Liver (tissue), 9 donors: ENCODE results near the gene SFXN5. TPM values are rescaled to one million over a fixed set of nuclear protein-coding genes. Genes with fewer than 3 reads are reported as not detected.

Experiments
- DNase-seq: peaks from one replicate; pipeline ENCODE4 v3.0.0-alpha.2; 2017; ENCODE audit warnings: low spot score
- H3K27ac ChIP-seq, 2 donors: one replicate each; pipeline ENCODE4 v1.7.0; 2013; ENCODE audit warnings: inconsistent platforms in 2 of 2, low read length in 2 of 2, control low read depth in 1 of 2, low read depth in 1 of 2, mild to moderate bottlenecking in 1 of 2
- H3K27me3 ChIP-seq, 4 donors: one replicate each; pipeline versions ENCODE4 v1.6.1 to v1.7.0; 2013; ENCODE audit warnings: low read length in 3 of 4, inconsistent platforms in 1 of 4, mild to moderate bottlenecking in 1 of 4, moderate library complexity in 1 of 4; ENCODE audit not compliant: control insufficient read depth in 4 of 4, insufficient read depth in 4 of 4
- H3K36me3 ChIP-seq, 4 donors: one replicate each; pipeline versions ENCODE4 v1.6.1 to v1.7.0; 2013; ENCODE audit warnings: low read length in 3 of 4, mild to moderate bottlenecking in 3 of 4, low read depth in 1 of 4, moderate library complexity in 1 of 4; ENCODE audit not compliant: control insufficient read depth in 4 of 4, insufficient read depth in 3 of 4
- H3K4me1 ChIP-seq, 4 donors: one replicate each; pipeline versions ENCODE4 v1.6.1 to v1.7.0; 2013; ENCODE audit warnings: low read length in 3 of 4, mild to moderate bottlenecking in 3 of 4, moderate library complexity in 1 of 4; ENCODE audit not compliant: control insufficient read depth in 4 of 4, insufficient read depth in 4 of 4
- H3K4me3 ChIP-seq, 3 donors: one replicate each; pipeline versions ENCODE4 v1.6.1 to v1.7.0; 2013; ENCODE audit warnings: low read length in 3 of 3, control low read depth in 1 of 3, low read depth in 1 of 3, mild to moderate bottlenecking in 1 of 3
- H3K9ac ChIP-seq, 2 donors: one replicate each; pipeline ENCODE4 v1.7.0; 2013; ENCODE audit warnings: low read length in 2 of 2, mild to moderate bottlenecking in 2 of 2, moderate library complexity in 2 of 2, control low read depth in 1 of 2, low read depth in 1 of 2
- H3K9me3 ChIP-seq, 4 donors: one replicate each; pipeline versions ENCODE4 v1.6.1 to v1.7.0; 2013; ENCODE audit warnings: low read length in 3 of 4; ENCODE audit not compliant: control insufficient read depth in 4 of 4
- EGR1 ChIP-seq, 2 donors: IDR thresholded peaks; 2 replicates each; pipeline ENCODE4 v1.6.1; 2016 to 2018; ENCODE audit warnings: antibody characterized with exemption in 2 of 2, low read depth in 2 of 2
- FOXA1 ChIP-seq: IDR thresholded peaks from 2 replicates; pipeline ENCODE4 v1.6.1; 2016; ENCODE audit warnings: antibody characterized with exemption
- FOXA2 ChIP-seq: IDR thresholded peaks from 2 replicates; pipeline ENCODE4 v1.6.1; 2016; ENCODE audit warnings: antibody characterized with exemption
- GABPA ChIP-seq, 2 donors: IDR thresholded peaks in 1 of 2; conservative IDR thresholded peaks in 1 of 2; 2 replicates each; pipeline ENCODE4 v1.6.1; 2016; ENCODE audit warnings: antibody characterized with exemption in 2 of 2, mild to moderate bottlenecking in 1 of 2, moderate library complexity in 1 of 2
- HNF4A ChIP-seq, 2 donors: conservative IDR thresholded peaks; 2 replicates each; pipeline ENCODE4 v1.6.1; 2016; ENCODE audit warnings: antibody characterized with exemption in 2 of 2, mild to moderate bottlenecking in 2 of 2
- HNF4G ChIP-seq: IDR thresholded peaks from 2 replicates; pipeline ENCODE4 v1.6.1; 2016; ENCODE audit warnings: antibody characterized with exemption
- JUND ChIP-seq, 2 donors: IDR thresholded peaks; 2 replicates each; pipeline ENCODE4 v1.6.1; 2016; ENCODE audit warnings: antibody characterized with exemption in 2 of 2
- NR2F2 ChIP-seq: IDR thresholded peaks from 2 replicates; pipeline ENCODE4 v1.6.1; 2016; ENCODE audit warnings: antibody characterized with exemption
- RAD21 ChIP-seq, 2 donors: IDR thresholded peaks; 2 replicates each; pipeline ENCODE4 v1.6.1; 2016; ENCODE audit warnings: antibody characterized with exemption in 2 of 2, mild to moderate bottlenecking in 2 of 2
- RXRA ChIP-seq, 2 donors: IDR thresholded peaks; 2 replicates each; pipeline ENCODE4 v1.6.1; 2017 to 2018; ENCODE audit warnings: antibody characterized with exemption in 2 of 2, mild to moderate bottlenecking in 1 of 2
- SP1 ChIP-seq: IDR thresholded peaks from 2 replicates; pipeline ENCODE4 v1.6.1; 2018; ENCODE audit warnings: antibody characterized with exemption, mild to moderate bottlenecking
- TAF1 ChIP-seq: conservative IDR thresholded peaks from 2 replicates; pipeline ENCODE4 v1.6.1; 2016; ENCODE audit warnings: antibody characterized with exemption, mild to moderate bottlenecking
- YY1 ChIP-seq: IDR thresholded peaks from 2 replicates; pipeline ENCODE4 v1.6.1; 2016; ENCODE audit warnings: antibody characterized with exemption, mild to moderate bottlenecking
- WGBS: extraction: QIAGEN DNeasy Blood & Tissue Kit; methylation state at CpG from one replicate; pipeline ENCODE4 v1.1.7; 2013; 5-methylcytosine and 5-hydroxymethylcytosine counted together
- polyA plus RNA-seq, 2 donors: library from polyadenylated mRNA; stranded (reverse) in 1 of 2; unstranded in 1 of 2; fragments of 200-250 nt in 1 of 2; fragments of >200 nt in 1 of 2; fragmentation: Nextera tagmentation in 1 of 2; extraction: Ambion mirVana in 1 of 2; gene quantifications; one replicate each; pipeline versions ENCODE4 v1.2.1 to v1.2.3, GENCODE V29; 2013 to 2015
- total RNA-seq, 2 donors: library from RNA; depleted of rRNA; stranded (reverse); fragments of >200 nt; gene quantifications; one replicate each; pipeline ENCODE4 v1.2.3, GENCODE V29; 2014
- TF ChIP-seq, protein P1 (sequence below): fragments of 150-350 bp; IDR thresholded peaks from 2 replicates; pipeline ENCODE4 v1.5.1; 2017; ENCODE audit warnings: improper control_type of control experiment, low read depth, low read length; ENCODE audit not compliant: missing input control
- TF ChIP-seq, protein P2 (sequence below): IDR thresholded peaks from 2 replicates; pipeline ENCODE4 v1.6.1; 2016; ENCODE audit warnings: antibody characterized with exemption
- TF ChIP-seq, protein P3 (sequence below): IDR thresholded peaks from 2 replicates; pipeline ENCODE4 v1.6.1; 2016; ENCODE audit warnings: antibody characterized with exemption
- TF ChIP-seq, protein P4 (sequence below): IDR thresholded peaks from 2 replicates; pipeline ENCODE4 v1.6.1; 2016; ENCODE audit warnings: antibody characterized with exemption
- TF ChIP-seq, protein P5 (sequence below): IDR thresholded peaks from 2 replicates; pipeline ENCODE4 v1.6.1; 2016; ENCODE audit warnings: antibody characterized with exemption, mild to moderate bottlenecking
- donor health status: healthy.
- donor health status: healthy.
- donor health status: healthy.
- donor health status: healthy.
- donor health status: healthy.

Gene SFXN5
- total and polyA plus RNA-seq, 4 donors, result 23.3 to 58.2 (median 29.5) TPM

DNA sequence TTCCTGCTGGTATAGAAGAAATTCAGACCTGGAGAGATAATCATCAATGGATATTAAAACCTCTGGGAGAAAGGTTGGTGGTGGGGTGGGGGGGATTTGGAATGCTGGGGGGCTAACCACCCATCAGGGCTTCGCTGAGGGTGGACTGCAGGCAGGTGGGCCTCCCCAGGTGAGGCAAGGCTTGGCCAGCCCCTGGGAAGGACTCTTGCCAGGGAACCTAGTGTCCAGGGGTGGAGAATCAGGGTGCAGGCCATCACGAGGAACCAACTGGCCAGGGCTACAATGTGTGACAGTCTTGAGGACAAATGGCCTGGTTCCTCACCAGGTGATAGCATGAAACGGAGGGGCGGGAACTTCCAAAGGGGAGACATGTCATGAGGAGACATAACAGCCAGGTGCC, 29.4 kb upstream of the SFXN5 start:
- TF ChIP-seq YY1 (no peak), HNF4A (conservative IDR thresholded peaks at IDR 0.05) (no peak), EGR1 (IDR thresholded peaks at IDR 0.05; ENCODE audit: low read depth in 2 of 2) (no peak), JUND (IDR thresholded peaks at IDR 0.05) (no peak), GABPA (IDR thresholded peaks at IDR 0.05 in 1 of 2, conservative IDR thresholded peaks at IDR 0.05 in 1 of 2) (no peak), FOXA1 (no peak), HNF4G (no peak), RAD21 (IDR thresholded peaks at IDR 0.05) (no peak), TAF1 (no peak), NR2F2 (no peak), RXRA (IDR thresholded peaks at IDR 0.05) (no peak), FOXA2 (no peak), SP1 (no peak)
- TF ChIP-seq, protein P1, sequence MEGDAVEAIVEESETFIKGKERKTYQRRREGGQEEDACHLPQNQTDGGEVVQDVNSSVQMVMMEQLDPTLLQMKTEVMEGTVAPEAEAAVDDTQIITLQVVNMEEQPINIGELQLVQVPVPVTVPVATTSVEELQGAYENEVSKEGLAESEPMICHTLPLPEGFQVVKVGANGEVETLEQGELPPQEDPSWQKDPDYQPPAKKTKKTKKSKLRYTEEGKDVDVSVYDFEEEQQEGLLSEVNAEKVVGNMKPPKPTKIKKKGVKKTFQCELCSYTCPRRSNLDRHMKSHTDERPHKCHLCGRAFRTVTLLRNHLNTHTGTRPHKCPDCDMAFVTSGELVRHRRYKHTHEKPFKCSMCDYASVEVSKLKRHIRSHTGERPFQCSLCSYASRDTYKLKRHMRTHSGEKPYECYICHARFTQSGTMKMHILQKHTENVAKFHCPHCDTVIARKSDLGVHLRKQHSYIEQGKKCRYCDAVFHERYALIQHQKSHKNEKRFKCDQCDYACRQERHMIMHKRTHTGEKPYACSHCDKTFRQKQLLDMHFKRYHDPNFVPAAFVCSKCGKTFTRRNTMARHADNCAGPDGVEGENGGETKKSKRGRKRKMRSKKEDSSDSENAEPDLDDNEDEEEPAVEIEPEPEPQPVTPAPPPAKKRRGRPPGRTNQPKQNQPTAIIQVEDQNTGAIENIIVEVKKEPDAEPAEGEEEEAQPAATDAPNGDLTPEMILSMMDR, result no peak
- TF ChIP-seq, protein P2, sequence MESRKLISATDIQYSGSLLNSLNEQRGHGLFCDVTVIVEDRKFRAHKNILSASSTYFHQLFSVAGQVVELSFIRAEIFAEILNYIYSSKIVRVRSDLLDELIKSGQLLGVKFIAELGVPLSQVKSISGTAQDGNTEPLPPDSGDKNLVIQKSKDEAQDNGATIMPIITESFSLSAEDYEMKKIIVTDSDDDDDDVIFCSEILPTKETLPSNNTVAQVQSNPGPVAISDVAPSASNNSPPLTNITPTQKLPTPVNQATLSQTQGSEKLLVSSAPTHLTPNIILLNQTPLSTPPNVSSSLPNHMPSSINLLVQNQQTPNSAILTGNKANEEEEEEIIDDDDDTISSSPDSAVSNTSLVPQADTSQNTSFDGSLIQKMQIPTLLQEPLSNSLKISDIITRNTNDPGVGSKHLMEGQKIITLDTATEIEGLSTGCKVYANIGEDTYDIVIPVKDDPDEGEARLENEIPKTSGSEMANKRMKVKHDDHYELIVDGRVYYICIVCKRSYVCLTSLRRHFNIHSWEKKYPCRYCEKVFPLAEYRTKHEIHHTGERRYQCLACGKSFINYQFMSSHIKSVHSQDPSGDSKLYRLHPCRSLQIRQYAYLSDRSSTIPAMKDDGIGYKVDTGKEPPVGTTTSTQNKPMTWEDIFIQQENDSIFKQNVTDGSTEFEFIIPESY, result no peak
- TF ChIP-seq, protein P3, sequence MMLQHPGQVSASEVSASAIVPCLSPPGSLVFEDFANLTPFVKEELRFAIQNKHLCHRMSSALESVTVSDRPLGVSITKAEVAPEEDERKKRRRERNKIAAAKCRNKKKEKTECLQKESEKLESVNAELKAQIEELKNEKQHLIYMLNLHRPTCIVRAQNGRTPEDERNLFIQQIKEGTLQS, result no peak
- TF ChIP-seq, protein P4, sequence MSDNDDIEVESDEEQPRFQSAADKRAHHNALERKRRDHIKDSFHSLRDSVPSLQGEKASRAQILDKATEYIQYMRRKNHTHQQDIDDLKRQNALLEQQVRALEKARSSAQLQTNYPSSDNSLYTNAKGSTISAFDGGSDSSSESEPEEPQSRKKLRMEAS, result no peak
- TF ChIP-seq, protein P5, sequence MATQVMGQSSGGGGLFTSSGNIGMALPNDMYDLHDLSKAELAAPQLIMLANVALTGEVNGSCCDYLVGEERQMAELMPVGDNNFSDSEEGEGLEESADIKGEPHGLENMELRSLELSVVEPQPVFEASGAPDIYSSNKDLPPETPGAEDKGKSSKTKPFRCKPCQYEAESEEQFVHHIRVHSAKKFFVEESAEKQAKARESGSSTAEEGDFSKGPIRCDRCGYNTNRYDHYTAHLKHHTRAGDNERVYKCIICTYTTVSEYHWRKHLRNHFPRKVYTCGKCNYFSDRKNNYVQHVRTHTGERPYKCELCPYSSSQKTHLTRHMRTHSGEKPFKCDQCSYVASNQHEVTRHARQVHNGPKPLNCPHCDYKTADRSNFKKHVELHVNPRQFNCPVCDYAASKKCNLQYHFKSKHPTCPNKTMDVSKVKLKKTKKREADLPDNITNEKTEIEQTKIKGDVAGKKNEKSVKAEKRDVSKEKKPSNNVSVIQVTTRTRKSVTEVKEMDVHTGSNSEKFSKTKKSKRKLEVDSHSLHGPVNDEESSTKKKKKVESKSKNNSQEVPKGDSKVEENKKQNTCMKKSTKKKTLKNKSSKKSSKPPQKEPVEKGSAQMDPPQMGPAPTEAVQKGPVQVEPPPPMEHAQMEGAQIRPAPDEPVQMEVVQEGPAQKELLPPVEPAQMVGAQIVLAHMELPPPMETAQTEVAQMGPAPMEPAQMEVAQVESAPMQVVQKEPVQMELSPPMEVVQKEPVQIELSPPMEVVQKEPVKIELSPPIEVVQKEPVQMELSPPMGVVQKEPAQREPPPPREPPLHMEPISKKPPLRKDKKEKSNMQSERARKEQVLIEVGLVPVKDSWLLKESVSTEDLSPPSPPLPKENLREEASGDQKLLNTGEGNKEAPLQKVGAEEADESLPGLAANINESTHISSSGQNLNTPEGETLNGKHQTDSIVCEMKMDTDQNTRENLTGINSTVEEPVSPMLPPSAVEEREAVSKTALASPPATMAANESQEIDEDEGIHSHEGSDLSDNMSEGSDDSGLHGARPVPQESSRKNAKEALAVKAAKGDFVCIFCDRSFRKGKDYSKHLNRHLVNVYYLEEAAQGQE, result no peak
- Histone ChIP-seq H3K27ac (no peak overlapping the region), H3K36me3 (no peaks in the 10 kb centered on the region), H3K4me1 (no peaks in the 10 kb centered on the region), H3K9ac (no peak overlapping the region), H3K9me3 (no peaks in the 10 kb centered on the region), H3K4me3 (no peak overlapping the region), H3K27me3 (no peaks in the 10 kb centered on the region)
- 95% methylated on average over 4 of the region's 4 CpGs for WGBS
- DNase-seq, result no peak
